Muscle layer of colon (tissue), 2 donors: ENCODE measurements around the gene ZBTB20.

Experiments
- H3K27ac ChIP-seq: one replicate; pipeline ENCODE4 v1.7.0; 2013; ENCODE audit warnings: low read depth, mild to moderate bottlenecking, low read length, moderate library complexity
- H3K27me3 ChIP-seq, 2 donors: one replicate each; pipeline ENCODE4 v1.7.0; 2013; ENCODE audit warnings: low read length in 2 of 2, mild to moderate bottlenecking in 2 of 2; ENCODE audit not compliant: insufficient read depth in 2 of 2, control insufficient read depth in 1 of 2
- H3K36me3 ChIP-seq: one replicate; pipeline ENCODE4 v1.7.0; 2013; ENCODE audit warnings: mild to moderate bottlenecking, low read length; ENCODE audit not compliant: insufficient read depth
- H3K4me1 ChIP-seq: one replicate; pipeline ENCODE4 v1.7.0; 2013; ENCODE audit warnings: mild to moderate bottlenecking, low read length; ENCODE audit not compliant: insufficient read depth
- H3K4me3 ChIP-seq, 2 donors: one replicate each; pipeline ENCODE4 v1.7.0; 2013; ENCODE audit warnings: low read length in 2 of 2, low read depth in 1 of 2, mild to moderate bottlenecking in 1 of 2, moderate library complexity in 1 of 2
- H3K9ac ChIP-seq: one replicate; pipeline ENCODE4 v1.7.0; 2013; ENCODE audit warnings: low read length
- H3K9me3 ChIP-seq: one replicate; pipeline ENCODE4 v1.7.0; 2013; ENCODE audit warnings: mild to moderate bottlenecking, low read length
- donor health status: abdominal sarcoma.
- donor health status: Adenocarcinoma of cecum.

The ZBTB20 gene

DNA sequence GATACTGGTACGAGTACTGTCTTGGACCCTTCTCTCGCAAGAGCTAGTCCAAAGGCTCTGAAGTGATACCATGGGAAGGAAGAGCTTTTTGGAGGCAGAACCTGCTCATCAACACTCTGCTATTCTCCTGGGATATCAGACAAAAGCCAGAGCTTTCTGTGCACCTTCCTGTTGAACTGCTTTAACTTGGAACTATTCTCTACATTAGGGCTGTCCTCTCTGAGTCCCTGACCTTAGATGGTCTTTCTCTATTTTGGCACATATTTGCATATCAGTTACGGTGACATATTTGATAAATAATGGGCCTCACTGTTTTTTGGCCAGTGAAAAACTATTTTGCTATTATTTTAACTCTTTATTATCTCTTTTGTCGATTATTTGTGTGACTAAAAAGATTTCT is 706.4 kb downstream of the ZBTB20 start:
- Histone ChIP-seq H3K36me3 (no peaks in the 10 kb centered on the region), H3K27me3 (no peaks in the 10 kb centered on the region), H3K27ac (no peak overlapping the region), H3K4me3 (no peak overlapping the region), H3K9ac (no peak overlapping the region), H3K9me3 (no peaks in the 10 kb centered on the region), H3K4me1 (peaks cover 25% of the 10 kb centered on the region)

DNA sequence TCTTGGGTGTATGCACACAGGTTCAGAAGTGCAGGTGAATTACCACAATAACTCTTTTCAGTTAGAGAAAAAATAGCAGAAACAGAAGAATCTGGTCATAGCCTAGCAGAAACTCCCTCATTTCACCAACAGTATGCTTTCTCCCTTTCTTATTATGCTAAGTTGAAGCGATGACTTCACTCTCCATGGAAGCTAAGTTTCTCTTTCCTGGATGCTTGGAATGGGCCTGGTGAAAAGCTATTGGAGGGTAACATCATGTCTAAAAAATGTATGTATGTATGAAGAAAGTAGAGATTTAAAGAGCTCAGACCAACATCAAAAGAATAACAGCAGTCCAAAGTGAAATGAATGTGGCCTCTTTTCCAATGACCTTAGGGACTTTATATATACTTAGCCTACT is 707.8 kb downstream of the ZBTB20 start:
- Histone ChIP-seq H3K36me3 (no peaks in the 10 kb centered on the region), H3K27me3 (no peaks in the 10 kb centered on the region), H3K27ac (no peak overlapping the region), H3K4me1 (peaks cover 25% of the 10 kb centered on the region), H3K4me3 (no peak overlapping the region), H3K9ac (no peak overlapping the region), H3K9me3 (no peaks in the 10 kb centered on the region)

DNA sequence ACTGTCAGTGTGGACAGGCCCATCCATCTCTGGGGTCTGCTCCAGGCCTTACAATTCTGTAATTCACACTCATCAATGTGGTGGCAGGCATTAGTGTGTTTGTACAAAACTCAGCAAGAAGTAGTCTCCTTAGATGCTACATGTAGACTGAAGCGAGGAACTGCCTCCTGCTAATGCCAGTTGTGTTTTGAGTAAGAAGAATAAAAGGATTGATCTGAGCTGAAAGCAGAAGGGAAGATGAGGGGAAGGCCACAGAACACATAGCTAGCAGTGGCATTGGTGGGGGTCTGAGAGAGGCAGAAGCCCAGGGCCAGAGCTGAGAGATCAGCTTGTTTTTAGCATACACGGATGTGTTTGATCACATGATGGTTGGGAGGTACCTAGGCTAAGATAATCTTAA is 709.2 kb downstream of the ZBTB20 start:
- Histone ChIP-seq H3K27ac (no peak overlapping the region), H3K9me3 (no peaks in the 10 kb centered on the region), H3K36me3 (no peaks in the 10 kb centered on the region), H3K27me3 (no peaks in the 10 kb centered on the region), H3K9ac (no peak overlapping the region), H3K4me3 (no peak overlapping the region), H3K4me1 (peaks cover 23% of the 10 kb centered on the region)

DNA sequence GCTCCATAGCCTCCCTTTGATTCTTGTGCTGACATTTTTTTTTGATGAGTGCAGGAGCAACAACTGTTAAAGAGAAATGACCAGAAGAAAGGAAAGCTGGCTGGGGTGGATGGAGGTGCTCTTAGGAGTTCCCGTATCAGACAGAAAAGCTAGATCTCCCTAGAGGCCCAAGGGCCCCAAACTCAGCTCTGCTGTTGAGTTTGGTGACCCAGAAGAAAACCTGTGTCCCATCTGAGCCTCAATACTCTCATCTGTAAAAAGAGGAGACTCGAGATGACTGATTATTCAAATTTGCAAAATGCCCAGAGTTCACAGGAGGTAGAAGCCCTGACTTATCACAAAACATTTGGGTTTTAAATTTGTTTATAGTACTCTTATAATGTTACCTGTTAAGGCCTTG is 710.9 kb downstream of the ZBTB20 start:
- H3K9ac ChIP-seq = no peak overlapping the region
- no peaks in the 10 kb centered on the region for H3K9me3 ChIP-seq
- H3K4me3 ChIP-seq = no peak overlapping the region
- no peaks in the 10 kb centered on the region for H3K27me3 ChIP-seq
- H3K4me1 ChIP-seq = peaks cover 7% of the 10 kb centered on the region
- no peaks in the 10 kb centered on the region for H3K36me3 ChIP-seq
- H3K27ac ChIP-seq = no peak overlapping the region

DNA sequence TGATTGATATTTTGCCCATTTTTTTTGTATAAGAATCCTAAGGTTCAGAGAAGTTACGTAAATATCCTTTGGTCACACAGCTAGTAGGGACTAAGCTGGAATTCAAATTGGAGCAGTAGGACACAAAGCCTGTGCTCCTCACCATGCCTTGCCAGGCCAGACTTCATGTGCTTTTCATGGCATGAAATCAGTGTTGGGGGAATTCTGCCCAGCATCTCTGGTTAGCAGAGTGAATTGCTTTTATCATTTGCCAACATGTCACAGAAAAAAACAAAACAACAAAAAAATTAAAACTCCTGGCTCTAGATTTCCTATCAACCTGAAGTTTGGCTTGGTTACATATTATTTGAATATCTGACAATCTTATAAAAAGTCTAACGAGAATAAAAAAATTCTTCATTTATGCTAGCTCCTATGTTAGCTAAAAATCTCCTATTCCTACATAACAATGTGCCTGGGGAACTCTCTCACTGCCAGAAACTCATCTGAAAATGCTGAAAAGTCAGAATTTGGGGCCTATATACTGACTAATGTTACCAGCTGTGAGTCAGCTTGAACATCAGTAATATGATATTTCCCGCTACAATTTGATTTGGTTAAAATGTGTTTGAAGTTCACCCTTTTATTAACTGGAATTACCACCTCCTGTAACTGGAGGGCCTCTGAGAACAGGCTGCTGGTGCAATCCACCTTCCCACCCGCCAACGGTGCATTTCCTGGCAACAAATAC is 711.5 kb downstream of the ZBTB20 start:
- Histone ChIP-seq H3K36me3 (no peaks in the 10 kb centered on the region), H3K4me1 (peaks cover 2% of the 10 kb centered on the region), H3K9ac (no peak overlapping the region), H3K27me3 (no peaks in the 10 kb centered on the region), H3K4me3 (no peak overlapping the region), H3K27ac (no peak overlapping the region), H3K9me3 (no peaks in the 10 kb centered on the region)

DNA sequence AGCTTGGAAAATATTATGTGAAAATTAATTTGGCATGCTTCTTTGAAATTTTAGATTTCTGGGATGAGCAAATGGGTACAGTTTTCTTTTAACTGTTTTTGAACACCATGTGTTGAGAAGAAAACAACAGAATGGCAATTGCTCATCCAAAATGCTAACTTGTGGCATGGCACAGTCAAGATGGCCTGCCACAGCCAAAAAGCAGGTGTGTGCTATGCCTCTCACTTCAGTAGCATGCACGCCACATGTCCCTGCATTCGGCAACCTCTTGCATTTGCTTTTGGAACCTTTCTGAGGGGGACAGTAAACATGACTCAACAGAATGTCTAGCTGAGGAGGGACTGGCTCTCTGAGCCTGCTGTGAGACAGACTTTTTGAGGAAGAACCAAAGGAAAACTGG is 714.8 kb downstream of the ZBTB20 start:
- H3K9me3 ChIP-seq = no peaks in the 10 kb centered on the region
- no peak overlapping the region for H3K4me3 ChIP-seq
- no peaks in the 10 kb centered on the region for H3K27me3 ChIP-seq
- H3K9ac ChIP-seq = no peak overlapping the region
- no peaks in the 10 kb centered on the region for H3K36me3 ChIP-seq
- H3K4me1 ChIP-seq = no peaks in the 10 kb centered on the region
- no peak overlapping the region for H3K27ac ChIP-seq

DNA sequence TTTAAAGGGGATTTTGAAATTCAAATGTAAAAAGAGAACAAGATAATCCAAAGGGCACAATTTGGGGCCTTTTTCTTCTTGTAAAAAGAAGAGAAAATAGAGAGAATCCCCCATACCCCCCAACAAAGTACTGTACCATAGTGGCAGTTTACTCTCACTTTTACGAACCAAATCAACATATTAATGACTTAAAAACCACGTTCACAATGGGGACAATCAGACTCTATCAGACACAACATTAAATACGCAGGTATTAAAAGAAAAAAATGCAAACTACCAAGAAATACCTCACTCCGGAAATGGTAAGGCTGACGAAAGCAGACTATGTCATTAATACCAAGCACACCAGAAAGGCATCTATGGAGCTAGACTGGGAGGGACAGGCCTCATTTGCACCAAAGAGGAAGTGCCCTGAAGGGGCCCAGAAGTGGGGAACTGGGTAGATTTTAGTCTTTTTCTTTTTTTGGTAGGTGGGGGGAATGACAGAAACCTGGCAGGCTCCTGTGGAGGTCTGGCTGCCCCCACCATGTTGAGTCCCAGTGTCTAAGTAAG is 719.0 kb downstream of the ZBTB20 start:
- H3K36me3 ChIP-seq = no peaks in the 10 kb centered on the region
- no peaks in the 10 kb centered on the region for H3K27me3 ChIP-seq
- no peak overlapping the region for H3K27ac ChIP-seq
- H3K4me1 ChIP-seq = no peaks in the 10 kb centered on the region
- H3K9ac ChIP-seq = no peak overlapping the region
- H3K4me3 ChIP-seq = no peak overlapping the region
- H3K9me3 ChIP-seq = no peaks in the 10 kb centered on the region

DNA sequence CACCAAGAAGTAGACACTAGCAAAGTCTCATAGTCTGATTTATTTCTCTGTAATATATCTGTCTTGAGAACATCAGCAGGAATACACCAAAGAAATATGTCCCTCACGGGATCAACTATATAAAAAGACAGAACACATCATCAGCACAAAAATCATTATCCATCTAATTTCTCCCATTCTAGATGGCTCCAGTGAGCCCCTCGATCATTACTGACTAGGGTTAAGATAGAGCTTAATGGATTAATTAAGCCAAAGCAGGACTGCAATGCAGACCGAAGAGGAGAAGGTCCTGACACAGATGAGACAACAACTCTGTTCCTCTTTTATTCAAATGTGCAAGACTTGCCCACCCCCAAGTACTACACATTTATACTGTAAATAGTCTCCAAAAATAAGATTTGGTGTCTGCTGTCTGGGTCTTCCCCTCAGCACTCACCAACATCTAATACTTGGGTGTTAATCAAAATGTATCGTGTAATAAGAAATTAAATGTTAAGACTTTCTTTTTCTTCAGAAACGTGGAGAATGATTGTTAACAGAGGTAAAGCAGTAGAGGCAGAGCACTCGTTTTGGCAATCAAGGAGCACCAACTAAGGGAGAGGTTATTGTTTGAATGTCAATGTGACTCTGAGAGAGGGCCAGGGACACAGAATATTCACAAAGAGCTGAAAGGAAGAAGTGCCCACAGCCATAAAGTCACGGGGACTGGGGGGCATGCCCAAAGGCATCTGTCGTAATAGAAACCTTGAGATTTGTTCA is 719.6 kb downstream of the ZBTB20 start:
- Histone ChIP-seq H3K36me3 (no peaks in the 10 kb centered on the region), H3K27me3 (no peaks in the 10 kb centered on the region), H3K27ac (no peak overlapping the region), H3K9ac (no peak overlapping the region), H3K4me3 (no peak overlapping the region), H3K4me1 (no peaks in the 10 kb centered on the region), H3K9me3 (no peaks in the 10 kb centered on the region)

DNA sequence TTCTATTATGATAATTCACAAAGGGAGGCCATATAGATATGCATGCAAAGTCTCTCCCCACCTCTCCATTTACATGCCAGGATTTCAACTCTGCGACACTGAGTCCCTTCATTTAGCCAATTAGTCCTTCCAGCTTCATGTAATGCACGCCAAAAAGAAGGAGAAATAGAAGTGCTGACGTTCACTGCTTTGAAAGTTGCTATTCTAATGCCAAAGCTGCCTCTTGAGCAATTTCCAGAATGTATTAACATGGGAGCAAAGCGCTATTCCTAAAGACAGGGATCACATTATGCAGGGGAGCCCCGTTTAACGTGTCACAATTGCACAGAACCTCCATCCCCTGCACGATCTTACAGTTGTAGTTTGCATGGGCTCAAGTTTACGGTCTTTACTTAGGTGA is 722.8 kb downstream of the ZBTB20 start:
- no peaks in the 10 kb centered on the region for H3K27me3 ChIP-seq
- no peak overlapping the region for H3K27ac ChIP-seq
- peaks cover 10% of the 10 kb centered on the region for H3K4me1 ChIP-seq
- no peaks in the 10 kb centered on the region for H3K9me3 ChIP-seq
- H3K4me3 ChIP-seq = no peak overlapping the region
- H3K36me3 ChIP-seq = no peaks in the 10 kb centered on the region
- H3K9ac ChIP-seq = no peak overlapping the region

DNA sequence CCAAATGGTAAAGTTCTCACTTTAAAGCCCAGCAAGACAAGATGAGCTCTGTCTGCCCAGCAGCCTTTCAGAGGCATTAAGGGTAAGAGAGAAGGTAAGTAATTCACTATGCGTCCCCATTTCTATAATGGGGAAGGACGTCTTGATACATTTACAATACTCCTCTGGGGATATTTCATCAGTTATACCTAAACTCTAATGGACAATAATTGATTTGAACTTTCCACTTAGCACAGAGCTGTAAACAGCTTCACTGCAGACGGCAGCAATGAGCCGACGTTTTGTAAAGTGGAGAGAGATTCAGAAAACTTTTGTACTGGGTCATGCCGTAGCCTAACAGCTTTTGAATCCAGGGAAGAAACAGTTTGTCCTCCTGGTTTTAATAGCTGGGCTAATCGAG is 725.9 kb downstream of the ZBTB20 start:
- Histone ChIP-seq H3K9ac (no peak overlapping the region), H3K9me3 (no peaks in the 10 kb centered on the region), H3K27ac (no peak overlapping the region), H3K27me3 (no peaks in the 10 kb centered on the region), H3K4me1 (peaks cover 24% of the 10 kb centered on the region), H3K4me3 (no peak overlapping the region), H3K36me3 (no peaks in the 10 kb centered on the region)

DNA sequence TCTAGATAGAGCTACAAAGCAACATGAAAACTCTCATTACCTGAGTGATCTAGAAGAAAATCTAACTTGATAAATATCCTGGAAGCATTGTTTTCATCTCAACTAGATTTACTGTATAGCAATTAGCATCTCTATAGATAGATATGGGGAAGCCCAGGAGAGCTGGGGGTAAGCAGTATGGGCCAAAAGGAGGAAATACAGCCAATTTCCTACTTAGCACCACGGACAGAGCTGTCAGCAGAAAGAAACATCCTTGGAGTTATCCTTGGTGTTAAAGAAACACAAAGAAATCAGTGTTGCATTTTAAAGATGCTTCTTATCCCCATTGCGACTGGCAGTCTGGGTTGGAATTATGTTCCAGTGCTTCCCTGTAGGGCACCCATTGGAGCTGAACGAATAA is 727.0 kb downstream of the ZBTB20 start:
- H3K4me3 ChIP-seq = no peak overlapping the region
- H3K9me3 ChIP-seq = no peaks in the 10 kb centered on the region
- H3K4me1 ChIP-seq = peaks cover 24% of the 10 kb centered on the region
- H3K9ac ChIP-seq = no peak overlapping the region
- H3K27me3 ChIP-seq = no peaks in the 10 kb centered on the region
- no peaks in the 10 kb centered on the region for H3K36me3 ChIP-seq
- no peak overlapping the region for H3K27ac ChIP-seq
